Measurements from ENCODE around the gene JAZF1.

DNA sequence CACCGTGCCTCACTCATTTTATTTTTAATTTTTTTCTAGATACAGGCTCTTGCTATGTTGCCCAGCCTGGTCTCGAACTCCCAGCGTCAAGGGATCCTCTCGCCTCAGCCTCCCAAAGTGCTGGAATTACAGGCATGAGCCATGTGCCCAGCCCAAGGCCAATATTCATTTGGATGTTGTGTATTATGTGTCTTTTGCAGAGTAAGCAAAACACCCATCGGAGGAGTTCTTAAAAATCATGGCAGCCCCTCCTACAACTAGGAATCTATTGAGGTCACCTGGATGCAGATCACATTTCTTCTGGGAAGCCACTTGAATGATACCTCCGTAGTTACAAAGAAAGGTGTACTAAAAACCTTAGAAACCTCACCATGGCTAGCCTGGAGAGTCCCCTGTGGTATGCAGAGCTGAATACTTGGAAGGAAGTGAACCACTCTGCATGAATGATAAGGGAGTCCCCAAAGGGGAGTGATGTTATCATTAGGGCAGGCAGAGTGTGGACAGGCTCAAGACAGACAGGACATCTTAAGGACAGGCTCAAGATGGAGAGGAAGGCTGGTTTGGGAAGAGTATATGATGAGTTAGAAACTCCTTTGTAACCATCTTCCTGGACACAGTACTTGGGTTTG is 254.9 kb downstream of the JAZF1 start:
- TF ChIP-seq EZH2phosphoT487 (IDR thresholded peaks at IDR 0.05; ENCODE audit: insufficient read depth, low read depth) (no peak), EZH2 (IDR thresholded peaks at IDR 0.05; ENCODE audit: insufficient read depth, poor library complexity, severe bottlenecking) (no peak)

Measured in GM23248 (cell line).